H1 (cell line): ENCODE results near the gene RAB38. TPM values are rescaled to one million over a fixed set of nuclear protein-coding genes. Genes with fewer than 3 reads are reported as not detected.

Experiments
- CTCF ChIA-PET: fragments of 300-600 bp; sonication (Branson Sonifier 250); formaldehyde crosslinking; loops from one replicate; lab custom pipeline; 2021; ENCODE audit not compliant: partially characterized antibody; lab: Charles Lee
- POLR2A ChIA-PET: fragments of 300-600 bp; sonication (Branson Sonifier 250); formaldehyde crosslinking; loops from one replicate; lab custom pipeline; 2021; ENCODE audit warnings: inconsistent platforms; ENCODE audit not compliant: partially characterized antibody; lab: Charles Lee
- DNase-seq, 2 experiments: peaks; one replicate each; pipeline versions ENCODE4 v3.0.0 to v3.0.0-alpha.2; 2010 to 2022; ENCODE audit warnings: low spot score in 2 of 2, low read depth in 1 of 2, mixed read lengths in 1 of 2
- FAIRE-seq: peaks from 2 replicates; lab custom pipeline; 2011; peaks lifted over from hg19 to GRCh38; lab: Jason Lieb, UNC
- H2AFZ ChIP-seq: 2 replicates; pipeline ENCODE4 v1.8.1; 2012; ENCODE audit warnings: low read length, inconsistent platforms
- H2AK5ac ChIP-seq: 2 replicates; pipeline ENCODE4 v1.6.1; 2013; ENCODE audit warnings: low read depth, low read length
- H2BK120ac ChIP-seq: replicated peaks from 2 replicates; pipeline ENCODE3; 2013; ENCODE audit warnings: low read depth, low read length, inconsistent platforms
- H2BK12ac ChIP-seq: 2 replicates; pipeline ENCODE4 v1.6.1; 2013; ENCODE audit warnings: low read depth, low read length
- H2BK15ac ChIP-seq: 2 replicates; pipeline ENCODE4 v1.6.1; 2013; ENCODE audit warnings: low read length
- H2BK20ac ChIP-seq: 2 replicates; pipeline ENCODE4 v1.6.1; 2013; ENCODE audit warnings: low read length
- H2BK5ac ChIP-seq: 2 replicates; pipeline ENCODE4 v1.6.1; 2013; ENCODE audit warnings: low read depth, low read length
- H3K14ac ChIP-seq: 2 replicates; pipeline ENCODE4 v1.6.1; 2013; ENCODE audit warnings: inconsistent platforms; ENCODE audit not compliant: insufficient read length
- H3K18ac ChIP-seq: 2 replicates; pipeline ENCODE4 v1.6.1; 2013; ENCODE audit warnings: low read length; ENCODE audit errors: extremely low read depth
- H3K23ac ChIP-seq: 2 replicates; pipeline ENCODE4 v1.6.1; 2013; ENCODE audit warnings: inconsistent platforms; ENCODE audit not compliant: insufficient read length
- H3K23me2 ChIP-seq: 2 replicates; pipeline ENCODE4 v1.6.1; 2013; ENCODE audit warnings: low read depth, low read length
- H3K27ac ChIP-seq: 2 replicates; pipeline ENCODE4 v1.6.1; 2011; ENCODE audit warnings: low read depth, low read length, inconsistent platforms
- H3K27me3 ChIP-seq, 4 experiments: replicated peaks in 1 of 4; 1 replicate in 1 of 4; 2 replicates in 3 of 4; pipeline versions ENCODE4 v1.6.1 to v1.8.1; 2011 to 2013; ENCODE audit warnings: low read length in 3 of 4, mild to moderate bottlenecking in 3 of 4, inconsistent platforms in 2 of 4, mixed read lengths in 2 of 4, moderate library complexity in 1 of 4; ENCODE audit not compliant: control insufficient read depth in 3 of 4, insufficient read depth in 3 of 4; ENCODE audit errors: extremely low read depth in 1 of 4
- H3K36me3 ChIP-seq, 4 experiments: 2 replicates each; pipeline versions ENCODE4 v1.6.1 to v1.8.1; 2011 to 2013; ENCODE audit warnings: mild to moderate bottlenecking in 4 of 4, low read length in 3 of 4, moderate library complexity in 2 of 4, control low read depth in 1 of 4, inconsistent platforms in 1 of 4; ENCODE audit not compliant: insufficient read depth in 4 of 4, control insufficient read depth in 2 of 4
- H3K4ac ChIP-seq: replicated peaks from 2 replicates; pipeline ENCODE3; 2013; ENCODE audit warnings: low read length, low read depth, mixed read lengths, inconsistent platforms; ENCODE audit not compliant: insufficient read length
- H3K4me1 ChIP-seq, 4 experiments: replicated peaks in 1 of 4; 1 replicate in 1 of 4; 2 replicates in 3 of 4; pipeline versions ENCODE4 v1.6.1 to v1.8.1; 2011 to 2013; ENCODE audit warnings: low read length in 3 of 4, inconsistent platforms in 2 of 4, mixed read lengths in 1 of 4; ENCODE audit not compliant: insufficient read depth in 4 of 4, control insufficient read depth in 3 of 4
- H3K4me2 ChIP-seq, 2 experiments: 2 replicates each; pipeline versions ENCODE4 v1.6.1 to v1.8.1; 2011 to 2013; ENCODE audit warnings: low read depth in 2 of 2, low read length in 2 of 2, control low read depth in 1 of 2, inconsistent platforms in 1 of 2, mild to moderate bottlenecking in 1 of 2; ENCODE audit not compliant: insufficient read depth in 1 of 2
- H3K4me3 ChIP-seq, 4 experiments: fragments of 200-600, 300-600 bp in 1 of 4; sonication (generic), shearing (Covaris generic), sonication (Bioruptor Twin) in 1 of 4; 2 replicates each; pipeline versions ENCODE4 v1.5.1 to v1.8.1; 2011 to 2016; ENCODE audit warnings: low read length in 4 of 4, low read depth in 3 of 4, control low read depth in 2 of 4, inconsistent platforms in 2 of 4, mild to moderate bottlenecking in 2 of 4, mixed read lengths in 1 of 4, moderate library complexity in 1 of 4; ENCODE audit not compliant: insufficient read depth in 2 of 4; ENCODE audit errors: extremely low read depth in 1 of 4
- H3K56ac ChIP-seq: replicated peaks from 2 replicates; pipeline ENCODE3; 2013; ENCODE audit warnings: low read depth, mild to moderate bottlenecking, mixed read lengths, low read length, inconsistent platforms; ENCODE audit not compliant: insufficient read length
- H3K79me1 ChIP-seq: 2 replicates; pipeline ENCODE4 v1.6.1; 2013; ENCODE audit warnings: low read depth, low read length, control low read depth
- H3K79me2 ChIP-seq, 2 experiments: 2 replicates each; pipeline versions ENCODE4 v1.6.1 to v1.8.1; 2012 to 2013; ENCODE audit warnings: low read length in 2 of 2, mild to moderate bottlenecking in 2 of 2, inconsistent platforms in 1 of 2; ENCODE audit not compliant: insufficient read depth in 2 of 2, control insufficient read depth in 1 of 2
- H3K9ac ChIP-seq, 4 experiments: replicated peaks in 1 of 4; 1 replicate in 1 of 4; 2 replicates in 3 of 4; pipeline versions ENCODE4 v1.6.1 to v1.8.1; 2011 to 2013; ENCODE audit warnings: low read depth in 3 of 4, low read length in 3 of 4, control low read depth in 2 of 4, mild to moderate bottlenecking in 2 of 4, moderate library complexity in 2 of 4, inconsistent platforms in 1 of 4; ENCODE audit errors: extremely low read depth in 1 of 4
- H3K9me3 ChIP-seq, 2 experiments: 2 replicates each; pipeline versions ENCODE4 v1.6.1 to v1.8.1; 2012 to 2013; ENCODE audit warnings: mild to moderate bottlenecking in 2 of 2, moderate library complexity in 2 of 2, control low read depth in 1 of 2, inconsistent platforms in 1 of 2, low read depth in 1 of 2, low read length in 1 of 2, mixed read lengths in 1 of 2; ENCODE audit not compliant: insufficient read depth in 2 of 2
- H4K20me1 ChIP-seq, 2 experiments: replicated peaks in 1 of 2; 2 replicates each; pipeline versions ENCODE3 to v1.8.1; 2011 to 2013; ENCODE audit warnings: inconsistent platforms in 2 of 2, low read length in 2 of 2, mild to moderate bottlenecking in 1 of 2; ENCODE audit not compliant: insufficient read depth in 2 of 2, control insufficient read depth in 1 of 2
- H4K5ac ChIP-seq: 2 replicates; pipeline ENCODE4 v1.6.1; 2013; ENCODE audit warnings: low read length, low read depth, mixed read lengths, inconsistent platforms; ENCODE audit not compliant: insufficient read length
- H4K8ac ChIP-seq: 2 replicates; pipeline ENCODE4 v1.8.0; 2013; ENCODE audit warnings: mild to moderate bottlenecking, moderate library complexity, low read length, inconsistent platforms; ENCODE audit not compliant: insufficient read depth; ENCODE audit errors: extremely low read depth
- H4K91ac ChIP-seq: replicated peaks from 2 replicates; pipeline ENCODE3; 2013; ENCODE audit warnings: low read length, mixed read lengths, inconsistent platforms; ENCODE audit not compliant: insufficient read length
- ATF2 ChIP-seq: IDR thresholded peaks from 2 replicates; pipeline ENCODE4 v1.6.1; 2012; ENCODE audit warnings: low read length, inconsistent platforms
- WGBS, 2 experiments: shearing (Covaris generic) in 1 of 2; methylation state at CpG; one replicate each; pipeline versions ENCODE4 v1.1.6 to v1.1.7; 2013 to 2015; ENCODE audit warnings: low lambda C conversion rate in 2 of 2, mixed read lengths in 2 of 2, inconsistent platforms in 1 of 2, low coverage in 1 of 2, missing lambda C conversion rate in 1 of 2; ENCODE audit not compliant: insufficient replicate concordance in 2 of 2, insufficient coverage in 1 of 2, insufficient read length in 1 of 2; ENCODE audit errors: extremely low coverage in 1 of 2, missing lambda C conversion rate in 1 of 2; 5-methylcytosine and 5-hydroxymethylcytosine counted together
- polyA plus RNA-seq, 7 experiments: library from polyadenylated mRNA; depleted of rRNA in 3 of 7; stranded (reverse) in 5 of 7; unstranded in 2 of 7; fragments of >200 nt in 5 of 7; fragments of 200-250 nt in 2 of 7; gene quantifications; 1 replicate in 5 of 7; 2 replicates in 1 of 7; 4 replicates in 1 of 7; pipeline versions ENCODE4 v1.2.1 to v1.2.3, GENCODE V29; 2011 to 2013; ENCODE audit warnings: missing spikeins in 2 of 7, mixed read lengths in 2 of 7
- total RNA-seq: library from RNA; stranded (reverse); fragmentation: NEBNext Ultra II Directional; extraction: Animal tissue kit (Norgen Biotek cat#: 25700); gene quantifications from 2 replicates; pipeline ENCODE4 v1.2.1, GENCODE V29; 2021

The RAB38 gene
- total and polyA plus RNA-seq, 2 of the 8 experiments (the other 6 are each of a cell fraction or from before 2014, with no cell fraction given) = 15.4 to 16.5 TPM

- Histone ChIP-seq H3K79me1 (0 out of 2 replicates have a peak, but pooled peaks cover 2% of the 10 kb centered on the region), H3K4me3 (peak overlapping the region in 1 of 4 experiments; percentile 76; a peak in 2 of 8 replicates), H3K9me3 (no peaks in the 10 kb centered on the region), H2BK12ac (no peak overlapping the region), H2AFZ (no peak overlapping the region), H3K36me3 (no peaks in the 10 kb centered on the region; a peak in 2 of 8 replicates), H3K4me1 (peaks cover 0 to 4% (median 3%) of the 10 kb centered on the region in 4 experiments; a peak in 5 of 7 replicates), H3K14ac (no peak overlapping the region), H3K79me2 (no peaks in the 10 kb centered on the region; a peak in 1 of 4 replicates), H2AK5ac (no peak overlapping the region), H3K23ac (no peak overlapping the region), H3K27me3 (no peaks in the 10 kb centered on the region), H4K20me1 (no peaks in the 10 kb centered on the region), H2BK5ac (no peak overlapping the region), H4K5ac (no peak overlapping the region), H2BK20ac (no peak overlapping the region), H3K27ac (no peak overlapping the region), H3K18ac (no peak overlapping the region), H3K4me2 (peak overlapping the region; percentile 97 to 98; a peak in 1 of 4 replicates), H4K91ac (no peak overlapping the region), H4K8ac (no peak overlapping the region), H3K23me2 (peaks cover 7% of the 10 kb centered on the region; the same call in 1 of the 2 replicates), H2BK120ac (no peak overlapping the region), H3K56ac (no peak overlapping the region), H3K4ac (no peak overlapping the region), H2BK15ac (no peak overlapping the region), H3K9ac (no peak overlapping the region)
- 86% methylated on average over 3 of the region's 3 CpGs; no CpG with 5 or more reads in 1 of the 2 experiments for WGBS, 2 experiments
- CTCF ChIA-PET = interaction anchor here (1.5 to 1.6 kb wide), 3 partner anchors 24 to 34 kb away, joined by 4 to 5 read pairs (median 4); no protein-coding TSS in a partner anchor
- POLR2A ChIA-PET = no interaction called here
- DNase-seq (no peak), FAIRE-seq (no peak)
- no peak for TF ChIP-seq ATF2
Measured at GRCh38 chr11:88173956-88174355, 1.3 kb downstream of the RAB38 start.
